GM12864 (cell line): ENCODE data around the gene DIP2A.

ENCODE experiments used
- DNase-seq: peaks from one replicate; pipeline ENCODE4 v3.0.0-alpha.2; 2011; ENCODE audit warnings: low read depth
- H3K4me3 ChIP-seq: 2 replicates; pipeline ENCODE4 v1.5.1; 2011; ENCODE audit warnings: mild to moderate bottlenecking, low read depth, low read length, control low read depth
- TF ChIP-seq, protein P1 (sequence below): IDR thresholded peaks from 2 replicates; pipeline ENCODE4 v1.5.1; 2011; ENCODE audit warnings: low read depth, mild to moderate bottlenecking, moderate library complexity, low read length, control low read depth, inconsistent platforms; ENCODE audit errors: missing control alignments

Gene DIP2A

DNA sequence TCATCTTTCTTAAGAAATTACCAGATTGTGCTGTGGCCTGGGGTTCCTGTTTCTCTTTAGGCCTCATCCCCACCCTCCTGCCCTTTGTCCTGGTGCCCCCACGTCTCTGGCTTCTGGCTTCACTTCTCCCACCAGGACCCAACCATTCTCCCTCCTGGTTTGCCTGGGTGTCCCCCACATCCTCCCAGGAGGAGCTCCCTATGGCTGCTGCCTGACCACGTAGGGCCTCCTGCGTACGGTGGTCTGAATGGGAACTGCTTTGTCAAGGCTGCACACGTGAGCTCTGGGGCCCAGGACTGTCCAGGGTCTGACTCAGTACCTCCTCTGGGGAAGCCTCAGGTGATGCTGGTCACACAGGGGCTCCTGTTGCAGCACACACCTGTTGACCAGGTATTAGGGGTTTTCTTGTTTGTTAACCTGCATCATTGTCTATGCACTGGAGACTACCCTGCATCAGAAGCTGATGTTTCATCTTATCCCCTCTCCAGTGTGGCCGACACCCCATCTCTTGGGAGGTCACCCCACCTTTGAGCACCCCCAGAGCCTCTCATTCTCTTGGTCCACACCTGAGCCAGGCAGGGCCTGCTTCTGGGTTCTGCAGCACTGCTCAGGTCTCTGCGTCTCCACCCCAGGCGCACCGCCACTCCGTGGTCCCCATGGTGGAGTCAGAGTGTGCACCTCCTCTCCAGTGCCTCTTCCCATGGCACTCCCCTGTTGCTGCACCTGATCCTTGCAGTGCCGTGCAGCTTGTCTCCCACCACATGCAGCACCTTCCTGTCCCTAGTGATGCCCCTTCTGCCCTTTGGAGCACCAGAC lies 80.4 kb downstream of the DIP2A start:
- H3K4me3 ChIP-seq: no peak overlapping the region
- no peak for DNase-seq
- TF ChIP-seq, protein P1, sequence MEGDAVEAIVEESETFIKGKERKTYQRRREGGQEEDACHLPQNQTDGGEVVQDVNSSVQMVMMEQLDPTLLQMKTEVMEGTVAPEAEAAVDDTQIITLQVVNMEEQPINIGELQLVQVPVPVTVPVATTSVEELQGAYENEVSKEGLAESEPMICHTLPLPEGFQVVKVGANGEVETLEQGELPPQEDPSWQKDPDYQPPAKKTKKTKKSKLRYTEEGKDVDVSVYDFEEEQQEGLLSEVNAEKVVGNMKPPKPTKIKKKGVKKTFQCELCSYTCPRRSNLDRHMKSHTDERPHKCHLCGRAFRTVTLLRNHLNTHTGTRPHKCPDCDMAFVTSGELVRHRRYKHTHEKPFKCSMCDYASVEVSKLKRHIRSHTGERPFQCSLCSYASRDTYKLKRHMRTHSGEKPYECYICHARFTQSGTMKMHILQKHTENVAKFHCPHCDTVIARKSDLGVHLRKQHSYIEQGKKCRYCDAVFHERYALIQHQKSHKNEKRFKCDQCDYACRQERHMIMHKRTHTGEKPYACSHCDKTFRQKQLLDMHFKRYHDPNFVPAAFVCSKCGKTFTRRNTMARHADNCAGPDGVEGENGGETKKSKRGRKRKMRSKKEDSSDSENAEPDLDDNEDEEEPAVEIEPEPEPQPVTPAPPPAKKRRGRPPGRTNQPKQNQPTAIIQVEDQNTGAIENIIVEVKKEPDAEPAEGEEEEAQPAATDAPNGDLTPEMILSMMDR: no peak

DNA sequence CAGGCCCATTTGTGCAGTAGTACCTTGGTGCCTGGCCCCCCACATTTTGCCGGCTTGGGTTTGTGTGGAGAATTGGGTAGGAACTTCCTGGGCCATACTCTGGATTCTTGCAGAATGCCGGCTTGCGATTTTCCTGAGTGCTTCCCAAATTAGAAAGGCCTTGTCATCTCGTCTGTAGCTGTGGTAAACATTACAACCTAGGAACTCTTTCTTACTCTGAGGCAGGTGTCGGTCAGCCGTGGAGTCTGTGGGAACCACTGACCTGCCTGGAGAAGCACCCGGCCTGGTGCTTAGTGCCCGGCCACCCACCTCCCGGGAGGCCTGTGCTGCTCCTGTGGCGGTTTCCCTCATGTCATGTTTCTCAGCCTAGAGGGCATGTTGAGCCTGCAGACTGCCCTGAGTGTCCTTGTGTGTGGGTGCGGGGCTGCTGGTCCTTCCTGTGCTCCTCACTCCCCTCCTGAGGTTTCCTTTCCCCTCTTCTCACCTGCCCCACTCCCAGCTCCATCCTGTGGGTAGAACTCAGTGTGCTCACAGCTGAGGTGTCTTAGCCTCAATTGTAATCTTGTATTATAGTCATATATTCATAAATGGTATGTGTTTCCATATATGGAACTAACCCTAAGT lies 81.5 kb downstream of the DIP2A start:
- H3K4me3 ChIP-seq: no peak overlapping the region
- TF ChIP-seq, protein P1: no peak
- DNase-seq: no peak

DNA sequence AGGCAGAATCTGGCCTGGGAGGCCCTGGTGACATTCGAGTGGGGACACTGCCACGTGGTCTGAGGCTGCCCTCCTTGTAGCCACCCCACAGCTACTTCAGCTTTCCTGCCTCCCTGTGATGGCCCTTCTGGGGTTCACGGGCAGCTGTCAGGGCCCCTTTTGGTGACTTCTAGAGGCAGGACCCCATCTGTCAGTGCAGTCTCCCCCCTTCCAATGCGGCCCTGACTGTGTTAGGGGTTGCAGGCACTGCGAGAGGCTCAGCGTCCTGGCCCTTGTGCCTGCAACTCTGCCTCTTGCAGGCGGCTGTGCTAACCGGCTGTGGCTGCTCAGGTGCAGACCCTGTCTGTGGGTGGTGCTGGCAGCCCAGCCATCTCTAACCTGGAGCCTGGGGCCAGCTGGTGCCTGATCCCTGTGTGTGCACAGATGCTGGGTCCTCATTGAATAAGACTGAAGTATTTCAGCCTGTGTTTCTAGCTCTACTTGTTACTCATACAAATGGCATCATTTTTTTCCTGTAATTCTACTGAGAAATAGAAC lies 84.0 kb downstream of the DIP2A start:
- TF ChIP-seq, protein P1: no peak
- no peak overlapping the region for H3K4me3 ChIP-seq
- no peak for DNase-seq

DNA sequence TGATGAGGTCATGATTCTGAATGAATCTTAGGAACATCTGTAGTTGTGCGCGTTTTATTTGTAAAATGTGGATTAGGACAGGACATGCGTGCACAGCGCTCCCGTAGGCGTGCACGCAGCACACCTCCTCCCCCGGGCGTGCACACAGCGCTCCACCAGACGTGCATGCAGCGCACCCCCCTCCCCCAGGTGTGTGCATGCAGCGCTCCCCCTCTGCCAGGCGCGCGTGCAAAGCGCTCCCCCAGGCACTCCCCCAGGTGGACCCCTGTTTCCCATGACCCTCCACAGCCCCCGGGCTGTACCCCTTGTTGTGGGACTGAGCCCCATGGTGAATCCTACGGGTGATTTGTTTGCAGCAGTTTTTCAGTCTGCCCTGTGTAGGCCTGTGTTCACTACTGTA lies 84.6 kb downstream of the DIP2A start:
- no peak for DNase-seq
- TF ChIP-seq, protein P1: no peak
- H3K4me3 ChIP-seq: no peak overlapping the region

DNA sequence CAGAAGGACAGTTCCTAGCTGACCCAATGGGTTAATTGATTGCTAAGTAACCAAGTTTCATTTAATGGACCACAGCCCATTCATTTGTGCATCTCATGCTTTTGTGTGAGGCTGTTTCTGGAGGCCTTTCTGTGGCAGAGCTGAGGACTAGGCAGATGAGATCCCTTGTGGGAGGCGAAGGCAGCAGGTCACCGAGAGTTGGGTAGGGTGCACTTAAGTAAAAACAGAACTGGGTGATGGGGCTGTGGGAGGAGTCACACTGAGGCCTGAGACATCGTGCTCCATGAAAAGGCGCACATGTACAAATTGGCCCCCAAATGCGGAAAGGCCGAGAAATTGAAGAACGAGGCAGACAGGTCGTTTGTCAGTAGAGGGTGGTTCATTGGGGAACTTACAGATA lies 85.3 kb downstream of the DIP2A start:
- no peak overlapping the region for H3K4me3 ChIP-seq
- no peak for DNase-seq
- TF ChIP-seq, protein P1: no peak

DNA sequence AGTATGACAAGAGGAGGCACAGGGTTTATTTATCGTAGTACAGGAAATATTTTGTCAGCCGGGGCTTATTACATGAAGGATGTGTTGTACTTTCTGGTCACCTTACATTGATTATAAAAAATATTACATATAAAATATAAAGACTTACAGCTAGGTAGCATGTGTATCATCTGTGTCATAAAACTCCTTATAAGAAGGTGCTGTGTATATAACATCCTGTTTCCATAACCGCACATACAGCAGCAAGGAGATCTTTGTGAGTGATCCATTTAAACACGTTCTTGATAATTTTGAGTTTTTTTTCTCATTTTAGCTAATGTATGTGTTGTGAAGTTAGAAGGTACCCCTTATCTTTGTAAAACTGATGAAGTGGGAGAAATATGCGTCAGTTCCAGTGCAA lies 86.1 kb downstream of the DIP2A start:
- H3K4me3 ChIP-seq: no peak overlapping the region
- no peak for DNase-seq
- TF ChIP-seq, protein P1: no peak
